HG03575 (cell line): ENCODE results near the gene CEP85.
"Not testable (repeated sequence)": the region's sequence is repeated elsewhere in the genome, so short reads cannot be mapped to it uniquely, and the experiment has no call there.

Experiments used
- ATAC-seq: cut with Tn5 transposase; IDR thresholded peaks from one replicate; pipeline ENCODE4 v1.9.1; 2021; ENCODE audit not compliant: unreplicated experiment, insufficient number of reproducible peaks, low FRiP score; ENCODE audit errors: extremely low read depth

CEP85 gene

DNA sequence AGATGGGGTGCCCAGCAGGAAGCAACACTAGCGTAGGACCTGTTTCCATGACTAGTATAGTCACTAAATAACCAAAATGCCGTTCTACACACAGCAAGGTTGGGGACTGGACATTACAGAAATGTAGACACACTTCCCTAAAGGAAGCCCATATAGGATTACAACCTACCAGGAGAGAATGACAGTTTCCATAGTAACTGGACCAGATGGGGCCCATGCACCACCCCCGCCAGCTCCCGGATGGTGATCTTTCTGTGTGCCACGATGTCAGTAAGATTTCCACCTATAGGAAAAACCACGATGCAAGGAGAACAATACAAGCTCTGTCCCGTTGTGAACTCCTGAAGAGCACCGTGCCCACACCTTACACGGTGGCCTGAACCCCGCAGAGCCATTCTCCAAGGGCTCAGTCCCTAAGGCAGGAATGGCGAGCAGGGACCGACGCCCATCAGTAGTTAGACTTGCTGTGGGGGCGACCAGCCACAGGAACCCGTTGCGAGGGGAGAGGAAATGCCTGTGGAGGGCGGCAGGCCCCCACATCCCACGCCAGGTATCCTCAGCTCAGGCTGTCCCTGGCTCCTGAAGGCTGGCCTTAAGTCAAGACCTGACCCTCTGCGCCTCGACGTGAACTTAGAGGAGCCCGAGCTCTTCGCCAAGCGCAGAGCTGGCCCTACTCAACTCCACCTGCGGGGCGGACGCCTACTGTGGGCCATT, 13.6 kb upstream of the CEP85 start:
- ATAC-seq: no peak

- no peak for ATAC-seq
Observed at GRCh38 chr1:26221094-26221493, 12.9 kb upstream of the CEP85 start.

DNA sequence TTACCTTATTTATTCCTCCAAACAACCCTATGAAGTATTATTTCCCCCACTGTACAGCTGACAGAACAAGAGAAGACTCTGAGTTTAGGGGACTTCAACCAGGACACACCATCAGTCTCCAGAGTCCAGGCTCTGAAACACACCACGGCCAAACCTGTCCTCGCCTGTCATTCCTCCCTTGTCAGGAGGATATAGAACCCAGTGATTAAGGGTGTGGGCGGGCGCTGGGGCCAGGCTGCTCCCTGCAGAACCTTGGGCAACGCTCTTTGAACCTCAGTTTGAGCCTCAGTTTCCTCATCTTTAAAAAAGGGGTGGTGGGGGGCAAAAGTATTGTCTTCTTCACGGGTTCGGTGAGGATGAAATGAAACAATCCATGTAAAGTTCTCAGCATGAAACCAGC, 9.4 kb upstream of the CEP85 start:
- no peak for ATAC-seq

- no peak for ATAC-seq
Observed at GRCh38 chr1:26225033-26225831, 8.8 kb upstream of the CEP85 start.

DNA sequence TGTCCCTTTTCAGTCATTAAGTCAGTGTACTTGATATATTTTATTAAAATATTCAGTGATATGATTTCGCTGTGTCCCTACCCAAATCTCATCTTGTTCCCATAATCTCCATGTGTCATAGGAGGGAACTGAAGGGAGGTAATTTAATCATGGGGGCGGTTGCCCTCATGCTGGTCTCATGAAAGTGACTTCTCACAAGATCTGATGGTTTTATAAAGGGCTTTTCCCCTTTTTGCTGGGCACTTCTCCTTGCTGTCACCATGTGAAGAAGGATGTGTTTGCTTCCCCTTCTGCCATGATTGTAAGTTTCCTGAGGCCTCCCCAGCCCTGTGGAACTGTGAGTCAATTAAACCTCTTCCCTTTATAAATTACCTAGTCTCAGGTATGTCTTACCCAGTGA, 3.3 kb upstream of the CEP85 start:
- ATAC-seq: not testable (repeated sequence)

- ATAC-seq: no peak
Observed at GRCh38 chr1:26234644-26235370, 807 bp downstream of the CEP85 start.

DNA sequence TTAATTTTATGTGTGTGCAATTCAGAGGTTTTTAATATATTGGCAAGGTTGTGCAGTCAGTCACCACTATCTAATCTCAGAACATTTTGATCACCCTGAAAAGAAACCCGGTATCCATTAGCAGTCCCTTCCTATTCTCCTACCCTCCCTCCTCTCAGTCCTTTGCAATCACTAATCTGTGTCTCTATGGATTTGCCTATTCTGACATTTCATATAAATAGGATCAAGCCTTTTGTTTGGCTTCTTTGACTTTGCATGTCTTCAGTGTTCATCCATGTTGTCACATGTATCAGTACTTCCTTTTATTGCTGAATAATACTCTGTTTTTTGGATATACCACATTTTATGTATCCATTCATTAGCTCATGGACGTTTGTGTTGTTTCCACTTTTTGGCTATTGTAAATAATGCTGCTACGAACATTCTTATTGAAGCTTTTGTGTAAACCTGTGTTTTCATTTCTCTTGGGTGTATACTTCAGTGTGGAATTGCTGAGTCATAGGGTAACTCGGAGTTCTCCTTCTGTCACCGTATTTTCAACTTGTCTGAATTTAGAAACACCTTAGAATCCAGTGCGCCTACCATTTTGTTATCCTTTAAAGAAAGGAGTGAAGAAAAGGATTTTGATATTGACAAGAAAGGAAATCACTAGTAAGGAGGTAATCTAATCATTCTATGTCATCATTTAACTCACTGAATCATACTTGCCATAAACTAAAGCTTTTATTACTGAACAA, 3.4 kb downstream of the CEP85 start:
- ATAC-seq: no peak

DNA sequence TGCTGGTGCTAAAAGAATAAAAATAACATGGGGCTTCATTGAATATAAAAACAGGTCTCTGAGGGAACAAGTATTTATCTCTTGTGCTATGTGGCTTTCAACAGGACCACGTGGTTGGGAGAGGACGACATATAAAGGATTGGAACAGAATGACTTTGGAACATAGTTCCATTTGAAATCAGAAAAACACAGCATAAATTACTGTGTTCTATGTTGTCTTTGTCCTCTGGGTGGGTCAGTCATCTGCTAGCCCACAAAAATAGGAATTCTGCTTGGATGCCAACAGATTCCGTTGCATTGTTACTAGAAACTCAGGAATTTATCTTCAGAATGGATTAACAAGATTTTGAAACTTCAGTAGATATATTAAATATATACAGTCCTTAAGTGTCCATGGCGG, 5.9 kb downstream of the CEP85 start:
- ATAC-seq: no peak

- no peak for ATAC-seq
Observed at GRCh38 chr1:26252718-26253117, 18.7 kb downstream of the CEP85 start.

- no peak for ATAC-seq
Observed at GRCh38 chr1:26254404-26254803, 20.4 kb downstream of the CEP85 start.

- ATAC-seq: no peak
Observed at GRCh38 chr1:26257222-26257621, 23.2 kb downstream of the CEP85 start.

- no peak for ATAC-seq
Observed at GRCh38 chr1:26259005-26259404, 25.0 kb downstream of the CEP85 start.

GRCh38 chr1:26259578-26259977, 25.6 kb downstream of the CEP85 start:
- ATAC-seq: no peak

- ATAC-seq: no peak
Observed at GRCh38 chr1:26263212-26263611, 29.2 kb downstream of the CEP85 start.

- no peak for ATAC-seq
Observed at GRCh38 chr1:26265405-26265804, 31.4 kb downstream of the CEP85 start.

DNA sequence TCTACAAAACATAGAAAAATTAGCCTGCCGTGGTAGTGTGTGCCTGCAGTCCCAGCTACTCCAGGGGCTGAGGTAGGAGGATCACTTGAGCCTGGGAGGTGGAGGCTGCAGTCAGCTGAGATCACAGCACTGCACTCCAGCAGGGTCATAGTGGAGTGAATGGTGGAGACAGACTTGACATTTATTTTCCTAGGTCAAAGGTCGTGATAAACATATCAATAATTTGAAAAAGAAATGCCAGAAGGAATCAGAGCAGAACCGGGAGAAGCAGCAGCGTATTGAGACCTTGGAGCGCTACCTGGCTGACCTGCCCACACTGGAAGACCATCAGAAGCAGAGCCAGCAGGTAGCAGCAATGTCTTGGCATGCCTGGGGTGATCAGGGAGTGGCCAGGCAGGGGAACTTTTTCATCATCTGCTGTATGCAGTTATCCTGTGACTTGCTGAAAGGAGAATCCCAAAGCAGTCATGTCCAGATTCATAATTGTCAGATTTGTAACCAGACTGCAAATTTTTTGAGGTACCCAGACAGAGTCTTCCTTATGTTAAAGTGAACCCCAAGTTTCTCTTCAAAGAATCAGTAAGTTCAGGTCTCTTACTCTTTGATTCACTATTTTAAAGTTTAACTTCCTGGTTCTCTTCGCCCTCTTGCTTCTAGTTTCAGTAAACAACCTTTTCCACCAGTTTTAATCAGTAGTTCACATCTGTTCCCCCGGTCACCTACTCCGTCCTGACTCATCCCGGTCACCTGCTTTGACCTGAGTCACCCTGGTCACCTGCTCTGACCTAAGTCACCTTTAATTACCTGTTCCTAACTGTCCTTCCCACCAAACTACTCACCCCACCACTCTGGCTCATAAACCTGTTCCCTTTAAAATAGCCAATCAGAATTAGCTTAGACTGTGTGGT, 34.5 kb downstream of the CEP85 start:
- no peak for ATAC-seq

DNA sequence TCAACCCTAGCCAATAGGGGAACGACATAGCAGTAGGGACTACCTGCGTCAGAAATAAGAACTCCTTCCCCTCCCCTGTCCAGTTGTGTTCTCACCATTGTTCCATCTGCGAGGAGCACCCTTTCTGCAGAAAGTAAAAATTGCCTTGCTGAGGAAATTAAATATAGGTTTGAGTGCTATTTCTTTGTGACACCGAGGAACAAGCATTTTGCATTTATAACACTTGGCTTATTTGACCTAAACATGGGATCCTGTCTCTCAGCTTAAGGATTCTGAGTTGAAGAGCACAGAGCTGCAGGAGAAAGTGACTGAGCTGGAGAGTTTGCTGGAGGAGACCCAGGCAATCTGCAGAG, 35.2 kb downstream of the CEP85 start:
- ATAC-seq: no peak

DNA sequence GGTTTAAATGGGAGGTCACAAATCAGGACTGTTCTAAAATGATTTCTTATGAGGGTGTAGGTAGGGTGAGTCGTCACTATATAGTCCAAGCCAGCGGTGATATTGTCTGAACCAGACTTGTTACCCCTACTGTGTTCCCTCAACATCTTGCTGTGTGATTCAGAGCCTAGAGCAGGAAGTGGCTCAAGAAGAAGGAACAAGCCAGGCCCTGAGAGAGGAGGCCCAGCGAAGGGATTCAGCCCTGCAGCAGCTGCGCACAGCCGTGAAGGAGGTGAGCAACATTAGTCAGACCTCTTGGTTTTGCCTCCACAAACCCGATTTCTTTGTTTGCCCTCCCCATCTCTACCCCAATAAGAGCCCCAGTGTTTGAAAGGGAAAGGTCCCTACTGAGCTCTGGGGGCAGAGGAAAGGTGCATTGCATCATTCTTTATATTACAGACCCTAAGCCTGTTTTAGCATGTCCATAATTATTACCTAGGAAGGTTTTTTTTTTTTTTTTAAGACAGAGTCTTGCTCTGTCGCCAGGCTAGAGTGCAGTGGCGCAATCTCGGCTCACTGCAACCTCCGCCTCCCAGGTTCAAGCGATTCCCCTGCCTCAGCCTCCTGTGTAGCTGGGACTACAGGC, 40.9 kb downstream of the CEP85 start:
- no peak for ATAC-seq
